ENCODE measurements around the gene TENM3.
A peak's percentile ranks its signal among the peaks of the same experiment; 100 is the strongest.

Gene TENM3

GRCh38 chr4:182649698-182650477, 406.7 kb downstream of the TENM3 start:
- TF ChIP-seq, protein P1, sequence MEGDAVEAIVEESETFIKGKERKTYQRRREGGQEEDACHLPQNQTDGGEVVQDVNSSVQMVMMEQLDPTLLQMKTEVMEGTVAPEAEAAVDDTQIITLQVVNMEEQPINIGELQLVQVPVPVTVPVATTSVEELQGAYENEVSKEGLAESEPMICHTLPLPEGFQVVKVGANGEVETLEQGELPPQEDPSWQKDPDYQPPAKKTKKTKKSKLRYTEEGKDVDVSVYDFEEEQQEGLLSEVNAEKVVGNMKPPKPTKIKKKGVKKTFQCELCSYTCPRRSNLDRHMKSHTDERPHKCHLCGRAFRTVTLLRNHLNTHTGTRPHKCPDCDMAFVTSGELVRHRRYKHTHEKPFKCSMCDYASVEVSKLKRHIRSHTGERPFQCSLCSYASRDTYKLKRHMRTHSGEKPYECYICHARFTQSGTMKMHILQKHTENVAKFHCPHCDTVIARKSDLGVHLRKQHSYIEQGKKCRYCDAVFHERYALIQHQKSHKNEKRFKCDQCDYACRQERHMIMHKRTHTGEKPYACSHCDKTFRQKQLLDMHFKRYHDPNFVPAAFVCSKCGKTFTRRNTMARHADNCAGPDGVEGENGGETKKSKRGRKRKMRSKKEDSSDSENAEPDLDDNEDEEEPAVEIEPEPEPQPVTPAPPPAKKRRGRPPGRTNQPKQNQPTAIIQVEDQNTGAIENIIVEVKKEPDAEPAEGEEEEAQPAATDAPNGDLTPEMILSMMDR (IDR thresholded peaks at IDR 0.05; ENCODE audit: low read depth, low read length), result no peak
- no peak overlapping the region for H3K4me3 ChIP-seq (replicated peaks in 1 of 2; ENCODE audit: low read depth in 2 of 2, low read length in 2 of 2)
- no peak for DNase-seq (ENCODE audit: low read depth in 2 of 2)

DNA sequence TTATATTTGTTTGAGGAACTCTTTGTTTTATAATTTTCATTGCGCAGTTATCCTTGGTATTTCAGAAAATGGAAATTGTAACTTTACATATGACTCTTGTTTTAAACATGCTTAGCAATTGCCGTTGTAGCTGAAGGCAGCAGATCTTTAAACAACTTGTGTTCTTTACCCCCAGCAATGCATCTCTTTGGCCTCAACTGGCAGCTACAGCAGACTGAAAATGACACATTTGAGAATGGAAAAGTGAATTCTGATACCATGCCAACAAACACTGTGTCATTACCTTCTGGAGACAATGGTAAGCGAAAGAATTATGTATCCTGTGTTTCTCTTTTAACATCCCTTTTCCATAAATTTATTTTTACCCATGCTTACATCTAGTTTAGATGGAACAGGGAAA, 410.4 kb downstream of the TENM3 start:
- peak; percentile 2 to 25 for DNase-seq (ENCODE audit: low read depth in 2 of 2)
- TF ChIP-seq, protein P1 (IDR thresholded peaks at IDR 0.05; ENCODE audit: low read depth, low read length), result no peak
- H3K4me3 ChIP-seq (replicated peaks in 1 of 2; ENCODE audit: low read depth in 2 of 2, low read length in 2 of 2), result no peak overlapping the region

- no peak overlapping the region for H3K4me3 ChIP-seq (replicated peaks in 1 of 2; ENCODE audit: low read depth in 2 of 2, low read length in 2 of 2)
- no peak for DNase-seq (ENCODE audit: low read depth in 2 of 2)
- TF ChIP-seq, protein P1 (IDR thresholded peaks at IDR 0.05; ENCODE audit: low read depth, low read length), result no peak
Observed at GRCh38 chr4:182655340-182655739, 412.1 kb downstream of the TENM3 start.

DNA sequence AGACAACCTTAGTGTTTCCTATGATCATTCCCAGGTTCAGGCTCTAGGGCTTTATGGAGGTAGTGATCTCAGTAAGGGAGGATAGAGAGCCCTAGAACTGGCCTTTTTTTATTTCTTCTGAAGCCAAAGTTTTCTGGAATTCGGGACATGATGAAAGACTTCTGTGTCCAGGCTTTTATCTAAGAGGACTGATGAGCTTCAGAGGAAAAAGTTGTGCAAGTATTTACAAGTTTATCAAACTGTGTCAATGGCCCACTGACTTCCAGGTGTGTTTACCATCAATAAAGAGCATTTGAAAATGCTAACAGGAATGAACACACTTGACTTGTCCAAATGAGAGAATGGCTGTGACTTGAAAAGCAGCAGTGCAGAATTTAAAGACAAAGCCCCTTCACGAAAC, 419.3 kb downstream of the TENM3 start:
- H3K4me3 ChIP-seq (replicated peaks in 1 of 2; ENCODE audit: low read depth in 2 of 2, low read length in 2 of 2), result no peak overlapping the region
- DNase-seq (ENCODE audit: low read depth in 2 of 2), result no peak
- TF ChIP-seq, protein P1 (IDR thresholded peaks at IDR 0.05; ENCODE audit: low read depth, low read length), result no peak

DNA sequence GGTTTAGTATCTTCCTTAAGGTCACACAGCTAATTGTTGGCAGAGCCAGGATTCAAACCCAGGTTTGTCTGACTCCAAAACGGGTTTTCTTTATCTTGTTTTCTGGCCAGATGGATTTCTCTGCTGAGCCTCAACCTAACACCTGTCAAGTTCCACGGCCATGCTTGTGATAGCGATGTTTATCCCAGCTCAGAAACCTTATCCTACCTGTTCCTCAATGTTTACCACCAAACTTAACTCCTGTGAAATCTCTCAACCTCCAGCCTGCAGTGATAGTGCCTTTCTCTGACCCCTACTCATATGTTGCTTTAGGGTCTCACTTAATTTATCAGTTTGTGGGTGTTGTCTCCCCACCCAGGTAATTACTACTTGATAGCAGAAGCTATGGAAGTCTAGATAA, 428.0 kb downstream of the TENM3 start:
- DNase-seq (ENCODE audit: low read depth in 2 of 2), result no peak
- no peak overlapping the region for H3K4me3 ChIP-seq (replicated peaks in 1 of 2; ENCODE audit: low read depth in 2 of 2, low read length in 2 of 2)
- TF ChIP-seq, protein P1 (IDR thresholded peaks at IDR 0.05; ENCODE audit: low read depth, low read length), result no peak

GRCh38 chr4:182671749-182672148, 428.5 kb downstream of the TENM3 start:
- TF ChIP-seq, protein P1 (IDR thresholded peaks at IDR 0.05; ENCODE audit: low read depth, low read length), result no peak
- H3K4me3 ChIP-seq (replicated peaks in 1 of 2; ENCODE audit: low read depth in 2 of 2, low read length in 2 of 2), result no peak overlapping the region
- no peak for DNase-seq (ENCODE audit: low read depth in 2 of 2)

DNA sequence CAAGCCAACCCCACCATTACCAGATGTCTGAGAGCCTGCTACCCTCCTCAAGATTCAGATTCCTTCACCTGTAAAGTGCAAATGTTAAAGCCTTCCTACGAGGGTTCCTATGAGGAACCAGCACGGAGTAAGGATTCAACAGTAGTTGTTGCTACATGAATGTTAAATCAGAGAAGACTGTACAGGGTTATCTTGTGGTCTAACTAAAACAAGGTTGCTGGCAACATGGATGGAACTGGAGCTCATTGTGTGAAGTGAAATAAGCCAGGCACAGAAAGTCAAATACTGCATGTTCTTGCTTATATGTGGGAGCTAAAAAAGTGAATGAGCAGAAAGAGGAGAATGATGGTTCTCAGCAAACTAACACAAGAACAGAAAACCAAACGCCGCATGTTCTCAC, 435.4 kb downstream of the TENM3 start:
- TF ChIP-seq, protein P1 (IDR thresholded peaks at IDR 0.05; ENCODE audit: low read depth, low read length), result no peak
- H3K4me3 ChIP-seq (replicated peaks in 1 of 2; ENCODE audit: low read depth in 2 of 2, low read length in 2 of 2), result no peak overlapping the region
- DNase-seq (ENCODE audit: low read depth in 2 of 2), result no peak
